Inferior parietal cortex (tissue), 1 donor: ENCODE data around the gene DLX6.

ENCODE experiments used
- DNase-seq: peaks from one replicate; pipeline ENCODE4 v3.0.0-alpha.2; 2016; ENCODE audit errors: extremely low spot score

Gene DLX6

DNA sequence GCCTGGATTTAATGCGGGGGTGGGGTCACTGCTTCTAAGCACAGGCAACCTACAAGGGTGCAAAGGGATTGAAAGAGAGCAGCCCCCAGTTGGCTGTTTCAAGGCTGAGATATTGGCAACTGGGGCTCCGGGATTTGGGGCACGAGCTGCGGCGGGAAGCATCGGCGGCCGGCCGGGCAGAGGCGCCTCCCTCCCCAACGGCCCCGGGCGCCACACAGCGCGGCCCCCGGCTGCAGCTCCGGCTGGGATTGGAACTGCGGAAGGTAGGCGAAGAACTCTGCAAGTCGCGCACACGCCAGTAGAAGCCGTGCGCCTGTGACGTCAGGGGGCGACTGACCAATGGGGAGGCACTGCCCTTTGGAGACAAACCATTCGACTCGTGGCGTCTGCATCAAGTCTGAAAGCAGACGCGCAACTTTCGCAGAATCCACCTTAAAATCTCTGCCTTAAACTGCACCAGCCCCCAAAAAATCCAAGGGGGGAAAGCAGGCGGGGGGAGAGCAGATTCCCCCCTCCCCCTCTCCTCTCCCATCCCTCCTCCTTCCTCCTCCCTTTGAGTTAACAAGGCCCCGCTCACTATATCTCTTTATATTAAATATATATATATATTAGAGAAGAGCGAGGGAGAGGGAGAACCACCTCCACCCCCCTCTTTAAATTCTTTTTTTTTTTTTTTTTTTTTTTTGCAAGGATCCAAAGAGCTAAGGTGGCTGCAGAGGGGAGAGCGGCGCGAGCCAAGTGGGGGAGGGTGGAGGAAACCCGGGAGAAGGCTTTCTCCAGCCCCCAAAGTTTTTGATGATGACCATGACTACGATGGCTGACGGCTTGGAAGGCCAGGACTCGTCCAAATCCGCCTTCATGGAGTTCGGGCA is at the start of gene DLX6:
TSS of gene DLX6 (plus strand) at position 371 of the 872 bp plus-strand sequence. CDS start at position 796, 425 bp downstream.
- no peak for DNase-seq

DNA sequence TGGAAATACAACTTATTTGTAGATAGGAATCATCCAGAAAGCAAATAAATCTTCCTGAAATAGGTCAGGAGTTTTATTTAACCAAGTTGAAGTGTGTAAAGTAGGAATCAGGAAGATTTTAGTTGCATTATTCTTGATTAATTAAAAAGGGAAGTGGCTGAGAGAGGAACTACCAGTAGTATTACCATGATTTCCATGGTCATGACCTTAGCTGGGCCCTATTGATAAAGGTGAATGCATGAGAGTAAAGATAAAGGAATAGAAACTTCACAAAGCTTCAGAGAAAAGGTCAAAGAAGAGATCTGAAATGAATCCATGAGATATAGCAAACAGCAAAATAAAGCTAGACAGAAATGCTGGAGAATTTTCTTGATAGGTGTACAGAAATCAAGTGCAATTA is 46.2 kb upstream of the DLX6 start:
- no peak for DNase-seq

- DNase-seq, result no peak
These were observed 43.0 kb upstream of the DLX6 start for GRCh38 chr7:96962221-96962885.

DNA sequence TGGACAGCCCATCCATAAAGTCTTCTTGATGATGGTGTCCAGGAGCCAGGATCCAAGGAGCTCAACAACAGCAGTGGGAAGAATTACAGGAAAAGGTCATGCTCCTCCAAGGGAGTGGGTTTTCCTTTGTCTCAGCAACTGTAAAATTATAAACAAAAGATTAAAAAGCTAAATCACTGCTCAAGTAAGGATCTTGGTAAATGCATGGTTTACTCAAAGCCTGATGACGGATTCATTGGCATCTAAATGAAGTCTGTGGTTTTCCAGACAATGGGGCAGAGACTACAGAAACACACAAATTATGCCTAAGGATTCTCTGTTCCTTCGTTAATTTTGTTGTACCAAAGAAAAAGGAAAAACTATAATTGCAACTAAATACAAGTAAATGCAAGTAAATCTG is 36.4 kb upstream of the DLX6 start:
- DNase-seq, result no peak

DNA sequence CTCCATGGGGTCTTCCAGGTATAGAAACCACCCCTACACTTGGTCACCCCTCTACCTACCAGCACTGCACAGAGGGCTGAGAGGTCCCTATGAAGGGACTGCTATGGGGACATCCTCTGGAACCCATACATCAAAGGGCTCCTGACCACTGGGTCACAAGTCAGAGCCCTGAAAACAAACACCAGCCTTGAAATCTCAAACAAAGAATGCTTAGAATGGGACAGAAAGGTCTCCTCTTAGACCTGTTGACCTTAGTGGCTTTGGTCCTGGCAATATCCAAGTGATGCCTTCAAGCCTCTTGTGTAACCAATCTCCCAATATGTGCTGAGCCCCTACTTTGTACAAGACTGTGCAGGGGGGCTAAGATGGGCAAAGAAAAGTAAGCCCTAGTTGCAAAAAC is 34.6 kb upstream of the DLX6 start:
- no peak for DNase-seq

DNA sequence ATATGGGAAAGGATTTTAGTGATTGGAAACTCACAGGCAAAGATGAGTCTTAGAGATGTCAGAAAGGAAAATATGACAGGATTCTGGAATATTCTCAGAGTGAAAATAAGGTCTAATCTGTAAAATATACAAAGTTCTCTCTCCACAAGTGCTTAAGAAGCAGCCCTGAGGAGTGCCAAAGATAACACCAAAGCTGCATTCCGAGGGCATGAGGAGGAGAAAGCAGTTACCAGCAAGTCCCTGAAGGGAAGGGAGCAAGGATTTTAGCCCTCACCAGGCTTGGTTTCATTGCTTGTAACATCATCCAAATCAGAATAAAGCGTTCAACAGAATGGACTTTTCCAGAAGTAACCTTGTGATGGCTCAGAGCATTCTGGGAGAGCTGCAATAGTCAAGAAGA is 31.4 kb upstream of the DLX6 start:
- DNase-seq, result no peak

DNA sequence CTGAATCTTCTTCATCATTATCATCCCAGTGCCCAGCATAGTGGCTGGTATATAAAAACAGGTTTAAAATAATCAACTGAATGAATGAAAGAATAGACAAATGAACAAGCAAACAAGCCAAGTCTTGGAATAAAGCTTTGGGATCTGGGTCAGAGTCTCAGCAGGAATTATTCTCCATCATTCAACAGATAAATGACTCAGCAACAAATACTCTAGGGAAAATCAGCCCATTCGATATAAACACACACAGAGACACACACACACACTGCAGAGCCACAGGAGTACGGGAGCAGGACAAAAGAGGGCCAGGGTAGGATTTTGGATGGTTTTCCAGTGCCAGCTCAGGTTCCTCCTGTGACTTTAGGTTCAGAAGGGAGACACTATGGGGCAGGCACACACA is 29.2 kb upstream of the DLX6 start:
- no peak for DNase-seq

DNA sequence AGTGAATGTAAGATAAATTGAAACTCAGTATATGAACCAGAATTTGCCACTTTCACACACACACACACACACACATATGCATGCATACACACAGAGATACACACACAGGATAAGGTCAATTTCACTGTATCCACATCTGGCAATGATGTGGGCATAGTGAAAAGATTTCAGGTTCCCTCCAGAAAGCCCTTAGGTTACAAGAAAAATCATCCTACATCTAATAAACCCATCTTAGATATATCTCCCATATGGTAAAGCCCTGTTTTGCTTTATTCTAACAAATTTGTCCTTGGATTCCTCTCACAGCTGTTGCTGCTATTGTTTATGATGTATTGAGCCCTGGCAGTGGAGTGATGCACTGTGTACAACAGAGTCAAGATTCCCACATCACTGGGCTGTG is 27.9 kb upstream of the DLX6 start:
- DNase-seq, result no peak

- DNase-seq, result no peak
These were observed 25.6 kb upstream of the DLX6 start for GRCh38 chr7:96979551-96980276.

GRCh38 chr7:96982586-96982985 is 22.8 kb upstream of the DLX6 start:
- DNase-seq, result no peak

- no peak for DNase-seq
These were observed 19.4 kb upstream of the DLX6 start for GRCh38 chr7:96985992-96986391.

DNA sequence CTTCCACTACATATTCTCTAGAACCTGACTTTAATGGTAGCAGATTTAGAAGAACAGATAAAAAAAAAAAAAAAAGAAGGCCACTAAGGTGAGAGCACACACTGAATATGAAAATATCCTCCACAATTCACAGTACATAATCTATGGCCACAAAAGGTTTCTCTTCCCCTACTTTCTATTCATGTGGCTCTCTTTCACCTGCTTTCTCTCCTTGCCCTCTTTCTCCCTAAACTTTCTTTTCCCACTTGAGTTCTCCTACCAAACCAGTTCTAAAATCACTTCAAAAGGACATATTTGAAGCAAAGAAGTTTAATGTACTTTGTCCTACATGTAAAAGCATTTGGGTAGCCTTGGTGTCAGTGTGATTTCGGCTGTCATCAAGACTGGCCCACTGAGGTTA is 18.5 kb upstream of the DLX6 start:
- no peak for DNase-seq

- DNase-seq, result no peak
These were observed 17.6 kb upstream of the DLX6 start for GRCh38 chr7:96987719-96988118.

GRCh38 chr7:96989241-96989858 is 16.0 kb upstream of the DLX6 start:
- no peak for DNase-seq

DNA sequence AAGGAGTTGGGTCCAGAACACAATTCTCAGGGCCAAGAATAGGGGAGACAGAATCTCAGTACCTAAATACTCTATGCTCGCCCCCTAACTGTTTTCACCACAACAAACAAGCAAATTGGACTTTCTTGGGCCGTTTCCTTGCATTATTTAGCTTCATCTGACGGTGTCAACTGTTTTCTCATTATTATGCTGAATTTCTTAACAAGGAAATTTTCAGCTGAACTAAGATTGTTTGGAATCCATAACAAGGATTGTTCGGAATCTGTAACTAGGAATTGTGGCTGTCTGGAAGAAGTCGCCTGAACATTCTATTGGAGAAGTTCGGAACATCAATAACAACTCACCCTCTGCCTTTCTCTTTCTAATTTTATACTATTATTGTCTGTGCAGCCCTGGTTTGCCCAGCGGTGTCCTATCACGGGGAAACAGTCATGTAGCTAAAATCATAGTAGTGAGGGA is 15.5 kb upstream of the DLX6 start:
- no peak for DNase-seq

DNA sequence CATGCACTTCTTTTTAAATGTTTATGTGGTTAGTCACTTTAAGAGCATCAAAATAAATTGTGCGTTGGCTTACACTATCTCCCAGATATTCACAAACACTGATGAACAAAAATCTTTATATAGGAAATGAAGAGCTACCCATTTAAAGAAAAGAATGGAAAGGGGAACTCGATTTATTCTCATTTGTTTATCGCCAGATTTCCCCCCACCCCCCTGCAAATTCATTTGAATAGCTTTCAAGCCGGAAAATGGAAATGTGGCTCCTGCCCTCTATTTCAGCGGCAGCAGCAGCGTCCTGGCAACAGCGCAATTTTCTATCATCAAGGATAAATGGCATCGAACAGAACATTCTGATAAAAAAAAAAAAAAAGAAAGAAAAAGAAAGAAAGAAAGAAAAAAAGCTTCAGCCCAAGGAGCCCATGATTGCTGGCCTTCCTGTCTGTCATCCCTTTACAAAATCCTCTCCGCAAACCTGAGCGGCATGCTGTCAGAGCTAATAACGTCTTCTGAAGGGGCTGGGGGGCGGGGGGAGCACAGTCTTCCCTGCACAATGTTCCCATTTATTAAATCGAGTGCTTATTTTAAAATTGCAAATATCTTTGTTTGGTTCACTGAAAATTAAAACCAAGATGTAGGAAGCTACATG is 13.7 kb upstream of the DLX6 start:
- DNase-seq, result no peak

DNA sequence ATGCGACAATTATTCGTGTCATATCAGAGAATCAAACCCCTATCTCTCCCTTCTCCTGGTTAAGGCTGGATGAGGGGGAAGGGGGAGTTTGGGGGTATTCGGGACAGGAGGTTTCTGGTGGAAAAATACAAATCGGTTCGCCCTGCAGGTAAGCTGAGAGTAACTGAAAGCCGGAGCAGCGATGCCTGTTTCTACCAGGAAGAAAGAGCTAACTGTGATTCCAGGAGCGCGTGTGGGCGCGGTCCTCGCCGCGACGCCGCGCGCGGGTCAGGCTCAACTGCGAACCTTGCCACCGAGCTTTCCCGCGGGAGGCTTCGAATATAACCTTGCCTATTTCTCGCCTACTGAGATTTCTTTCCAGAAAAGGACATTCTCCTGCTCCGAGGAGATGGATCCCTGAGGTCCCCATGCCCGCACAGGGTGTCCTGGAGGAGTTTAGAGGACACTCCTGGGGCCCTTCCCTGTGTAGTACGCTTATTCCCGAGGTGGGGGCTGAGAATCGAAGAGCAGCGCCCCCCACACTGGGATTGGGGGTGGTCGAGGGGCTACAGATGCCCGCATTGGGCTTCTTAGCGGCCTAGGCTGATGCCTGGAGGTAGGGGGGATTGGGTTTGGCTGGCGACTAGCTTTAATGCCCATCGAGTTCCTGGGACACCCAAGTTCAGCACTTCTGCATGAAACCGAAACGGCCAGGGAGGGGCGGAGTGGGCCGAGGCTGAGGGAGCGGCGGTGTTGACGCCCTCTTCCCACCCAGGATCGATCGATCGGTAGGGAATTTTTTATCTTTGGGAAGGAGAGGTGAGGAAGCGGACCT is 13.0 kb upstream of the DLX6 start:
- DNase-seq, result no peak

DNA sequence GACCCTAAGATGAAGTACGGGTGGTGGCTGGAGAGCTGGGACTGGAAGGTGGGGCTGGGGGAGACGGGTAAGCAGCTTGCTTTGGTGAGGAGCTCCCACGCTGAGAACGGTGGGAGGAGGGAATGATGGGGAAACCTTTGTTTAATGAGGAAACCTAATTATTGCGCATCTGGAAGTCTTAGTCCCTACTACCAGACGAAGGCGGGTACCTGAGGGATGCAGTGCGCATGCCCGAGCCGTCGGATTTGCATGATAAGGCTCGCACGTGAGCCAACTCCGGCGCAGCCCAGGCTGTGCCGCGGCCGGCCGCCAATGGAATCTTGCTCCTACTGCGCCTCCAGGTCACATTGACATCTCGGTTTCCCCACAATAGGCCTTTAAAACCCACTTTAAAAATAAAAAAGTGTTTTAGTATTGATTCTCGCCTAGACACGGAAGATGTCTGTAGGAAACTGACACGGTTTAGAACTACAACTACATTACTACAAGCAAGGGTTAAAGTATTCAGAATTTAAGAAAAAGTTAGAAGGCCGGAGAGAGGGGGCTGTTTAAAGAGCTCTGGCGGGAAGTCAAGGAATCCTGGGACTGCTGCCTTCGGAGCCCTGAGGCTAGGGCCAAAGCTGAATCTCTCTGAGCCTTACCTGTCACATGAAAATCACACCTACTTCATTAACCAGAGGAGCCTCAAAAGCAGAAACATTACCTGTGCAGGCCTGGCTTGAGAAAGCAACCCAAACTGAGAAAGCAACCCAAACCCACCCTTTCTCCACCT is 12.1 kb upstream of the DLX6 start:
- no peak for DNase-seq

GRCh38 chr7:96993980-96994379 is 11.4 kb upstream of the DLX6 start:
- DNase-seq, result no peak
